ENCODE data around the gene RBM4. TPM values are rescaled to one million over a fixed set of nuclear protein-coding genes. Genes with fewer than 3 reads are reported as not detected.
A peak's percentile ranks its signal among the peaks of the same experiment; 100 is the strongest.

Gene RBM4
- total RNA-seq, 1 donor from 2014 or later, result 107 TPM

DNA sequence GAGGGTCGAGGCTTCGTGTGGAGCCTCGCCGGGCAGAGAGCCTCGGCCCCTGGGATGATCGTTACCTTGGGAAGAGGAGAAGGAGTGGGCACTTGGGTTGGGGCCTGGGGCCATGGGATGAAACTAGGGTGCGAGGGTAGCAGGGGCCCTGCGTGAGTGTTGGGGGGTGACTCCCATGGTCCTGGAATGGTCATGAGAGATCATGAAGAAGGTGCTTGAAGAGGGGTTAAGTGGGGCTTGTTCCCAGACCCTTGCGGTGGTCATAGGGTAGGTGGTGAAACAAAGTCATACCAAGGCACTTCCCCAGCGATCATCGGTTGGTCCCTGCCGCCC, 45.2 kb upstream of the RBM4 start:
- Histone ChIP-seq H3K9me3 (no peaks in the 10 kb centered on the region), H3K27me3 (ENCODE audit: low read depth) (no peaks in the 10 kb centered on the region), H3K4me1 (peaks cover 33% of the 10 kb centered on the region), H3K36me3 (no peaks in the 10 kb centered on the region), H3K4me3 (peak overlapping the region; percentile 67), H3K27ac (peak overlapping the region; percentile 73)
- TF ChIP-seq, protein P1, sequence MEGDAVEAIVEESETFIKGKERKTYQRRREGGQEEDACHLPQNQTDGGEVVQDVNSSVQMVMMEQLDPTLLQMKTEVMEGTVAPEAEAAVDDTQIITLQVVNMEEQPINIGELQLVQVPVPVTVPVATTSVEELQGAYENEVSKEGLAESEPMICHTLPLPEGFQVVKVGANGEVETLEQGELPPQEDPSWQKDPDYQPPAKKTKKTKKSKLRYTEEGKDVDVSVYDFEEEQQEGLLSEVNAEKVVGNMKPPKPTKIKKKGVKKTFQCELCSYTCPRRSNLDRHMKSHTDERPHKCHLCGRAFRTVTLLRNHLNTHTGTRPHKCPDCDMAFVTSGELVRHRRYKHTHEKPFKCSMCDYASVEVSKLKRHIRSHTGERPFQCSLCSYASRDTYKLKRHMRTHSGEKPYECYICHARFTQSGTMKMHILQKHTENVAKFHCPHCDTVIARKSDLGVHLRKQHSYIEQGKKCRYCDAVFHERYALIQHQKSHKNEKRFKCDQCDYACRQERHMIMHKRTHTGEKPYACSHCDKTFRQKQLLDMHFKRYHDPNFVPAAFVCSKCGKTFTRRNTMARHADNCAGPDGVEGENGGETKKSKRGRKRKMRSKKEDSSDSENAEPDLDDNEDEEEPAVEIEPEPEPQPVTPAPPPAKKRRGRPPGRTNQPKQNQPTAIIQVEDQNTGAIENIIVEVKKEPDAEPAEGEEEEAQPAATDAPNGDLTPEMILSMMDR (IDR thresholded peaks at IDR 0.05), result no peak
- ATAC-seq (peak in 1 of 2 donors; percentile 32), DNase-seq (no peak)
- intact Hi-C loops (cut with DNase I), result no loop called here

DNA sequence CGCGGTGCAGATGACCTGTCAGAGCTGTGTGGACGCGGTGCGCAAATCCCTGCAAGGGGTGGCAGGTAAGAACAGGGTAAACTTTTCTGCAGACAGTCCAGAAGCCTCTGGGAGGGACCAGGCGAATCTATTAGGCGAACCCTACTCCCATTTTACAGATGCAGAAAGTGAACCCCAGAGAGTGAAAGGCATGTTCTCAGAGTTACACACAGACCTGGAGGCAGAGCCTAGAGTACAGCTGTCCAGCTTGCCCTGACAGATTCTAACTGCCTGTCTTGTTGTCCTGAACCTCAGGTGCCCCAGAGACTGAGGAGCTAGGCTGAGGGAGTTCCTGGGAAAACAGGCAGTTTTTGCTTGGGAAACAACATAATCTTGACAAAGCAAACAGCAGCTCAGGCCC, 44.9 kb upstream of the RBM4 start:
- Histone ChIP-seq H3K4me3 (peak overlapping the region; percentile 67), H3K36me3 (no peaks in the 10 kb centered on the region), H3K4me1 (peaks cover 33% of the 10 kb centered on the region), H3K27me3 (ENCODE audit: low read depth) (no peaks in the 10 kb centered on the region), H3K9me3 (no peaks in the 10 kb centered on the region), H3K27ac (peak overlapping the region; percentile 73)
- intact Hi-C loops (cut with DNase I), result no loop called here
- TF ChIP-seq, protein P1 (IDR thresholded peaks at IDR 0.05), result no peak
- ATAC-seq (no peak), DNase-seq (no peak)

DNA sequence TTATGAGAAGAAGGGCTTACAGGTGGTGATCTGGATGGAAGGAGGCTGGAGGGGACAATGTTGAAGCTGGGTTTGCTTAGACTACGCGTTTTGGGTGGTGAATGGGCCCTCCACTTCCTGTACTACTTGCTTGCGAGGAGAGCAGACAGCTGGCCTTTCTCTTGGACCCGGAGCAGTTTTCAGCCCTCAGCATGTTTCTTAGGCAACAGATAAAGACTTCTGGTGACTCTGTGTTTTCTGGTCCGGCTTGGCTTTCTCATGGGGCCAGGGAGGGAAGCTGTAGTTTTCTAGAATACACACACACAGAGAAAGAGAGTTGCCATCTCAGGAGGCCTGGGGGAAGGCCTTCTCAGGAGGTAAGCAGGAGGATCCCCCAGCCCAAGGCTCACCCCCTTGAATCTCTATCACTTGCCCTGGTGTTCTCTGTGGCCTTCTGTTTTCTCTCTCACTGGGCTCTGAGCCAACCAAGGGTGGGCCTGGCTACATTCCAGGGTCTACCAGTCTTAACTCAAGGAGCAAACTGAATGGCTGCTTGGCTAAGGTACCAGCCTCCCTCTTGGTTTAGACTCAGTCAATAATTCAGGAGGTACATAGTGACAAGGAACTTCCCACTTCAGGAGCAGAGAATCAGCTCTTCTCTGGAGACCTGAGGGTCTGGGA, 43.1 kb upstream of the RBM4 start:
- no peak overlapping the region for H3K4me3 ChIP-seq
- DNase-seq (no peak), ATAC-seq (no peak)
- peaks cover 33% of the 10 kb centered on the region for H3K4me1 ChIP-seq
- no peaks in the 10 kb centered on the region for H3K9me3 ChIP-seq
- H3K36me3 ChIP-seq, result peaks cover 16% of the 10 kb centered on the region
- no peaks in the 10 kb centered on the region for H3K27me3 ChIP-seq (ENCODE audit: low read depth)
- intact Hi-C loops (cut with DNase I), result no loop called here
- H3K27ac ChIP-seq, result peak overlapping the region; percentile 54
- TF ChIP-seq, protein P1 (IDR thresholded peaks at IDR 0.05), result no peak

DNA sequence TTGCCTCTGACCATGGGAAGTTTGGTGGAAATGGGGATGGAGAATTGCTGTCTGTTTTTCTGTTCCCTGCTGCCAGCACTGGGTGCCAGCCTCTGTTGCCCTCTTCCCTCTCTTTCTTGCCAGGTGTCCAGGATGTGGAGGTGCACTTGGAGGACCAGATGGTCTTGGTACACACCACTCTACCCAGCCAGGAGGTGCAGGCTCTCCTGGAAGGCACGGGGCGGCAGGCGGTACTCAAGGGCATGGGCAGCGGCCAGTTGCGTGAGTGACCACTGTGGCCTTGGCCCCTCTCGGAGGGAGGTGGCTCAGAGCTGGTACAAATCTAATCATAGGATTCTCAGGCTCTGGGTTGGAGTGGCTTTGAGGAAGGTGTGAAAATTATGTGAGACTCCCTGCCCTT, 39.5 kb upstream of the RBM4 start:
- H3K4me1 ChIP-seq, result peaks cover 19% of the 10 kb centered on the region
- H3K27me3 ChIP-seq (ENCODE audit: low read depth), result no peaks in the 10 kb centered on the region
- intact Hi-C loops (cut with DNase I), result no loop called here
- H3K36me3 ChIP-seq, result peaks cover 42% of the 10 kb centered on the region
- TF ChIP-seq, protein P1 (IDR thresholded peaks at IDR 0.05), result no peak
- DNase-seq (no peak), ATAC-seq (no peak)
- no peak overlapping the region for H3K4me3 ChIP-seq
- no peak overlapping the region for H3K27ac ChIP-seq
- H3K9me3 ChIP-seq, result no peaks in the 10 kb centered on the region

DNA sequence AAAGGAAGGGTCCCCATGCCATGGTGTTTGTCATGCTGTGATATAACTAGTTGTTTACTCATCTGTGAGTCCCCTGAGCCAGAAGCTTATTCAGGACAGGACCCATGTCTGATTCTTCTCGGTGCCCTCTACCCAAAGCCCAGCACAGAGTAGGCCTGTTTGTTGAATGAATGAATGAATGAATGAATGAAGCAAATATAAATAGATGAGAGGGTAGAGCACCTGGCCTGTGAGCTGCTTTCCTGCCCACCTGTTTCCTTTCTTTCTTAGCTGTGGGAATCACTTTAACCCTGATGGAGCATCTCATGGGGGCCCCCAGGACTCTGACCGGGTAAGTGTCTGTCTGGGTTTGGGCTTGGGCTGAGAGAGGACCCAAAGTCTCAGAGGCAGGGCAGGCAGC, 38.3 kb upstream of the RBM4 start:
- peaks cover 8% of the 10 kb centered on the region for H3K4me1 ChIP-seq
- TF ChIP-seq, protein P1 (IDR thresholded peaks at IDR 0.05), result no peak
- DNase-seq, result no peak
- no peak overlapping the region for H3K4me3 ChIP-seq
- ATAC-seq, result no peak
- H3K9me3 ChIP-seq, result no peaks in the 10 kb centered on the region
- no peak overlapping the region for H3K27ac ChIP-seq
- H3K27me3 ChIP-seq (ENCODE audit: low read depth), result no peaks in the 10 kb centered on the region
- intact Hi-C loops (cut with DNase I), result no loop called here
- H3K36me3 ChIP-seq, result peaks cover 52% of the 10 kb centered on the region

All from lower lobe of right lung (tissue), 2 donors.